H9 (cell line): ENCODE measurements around the gene MAP3K7CL. TPM values are rescaled to one million over a fixed set of nuclear protein-coding genes. Genes with fewer than 3 reads are reported as not detected.

ENCODE experiments used
- DNase-seq: peaks from one replicate; pipeline ENCODE4 v3.0.0-alpha.2; 2017
- H2AFZ ChIP-seq: one replicate; pipeline ENCODE4 v1.6.1; 2013; ENCODE audit warnings: mild to moderate bottlenecking, low read length, control low read depth, moderate library complexity
- H2AK5ac ChIP-seq: 2 replicates; pipeline ENCODE4 v1.6.1; 2013; ENCODE audit warnings: low read length, control low read depth, mixed read lengths; ENCODE audit not compliant: insufficient read length
- H2BK120ac ChIP-seq: one replicate; pipeline ENCODE4 v1.6.1; 2013; ENCODE audit warnings: low read depth, mild to moderate bottlenecking, low read length, control low read depth, inconsistent platforms; ENCODE audit not compliant: poor library complexity, severe bottlenecking
- H2BK12ac ChIP-seq: 2 replicates; pipeline ENCODE4 v1.6.1; 2013; ENCODE audit warnings: low read length, control low read depth, mixed read lengths, low read depth; ENCODE audit not compliant: insufficient read length
- H2BK15ac ChIP-seq: 2 replicates; pipeline ENCODE4 v1.6.1; 2013; ENCODE audit warnings: low read depth, low read length, control low read depth
- H2BK20ac ChIP-seq: one replicate; pipeline ENCODE4 v1.6.1; 2013; ENCODE audit warnings: low read depth, mild to moderate bottlenecking, low read length, control low read depth, inconsistent platforms; ENCODE audit not compliant: poor library complexity, severe bottlenecking
- H2BK5ac ChIP-seq: 2 replicates; pipeline ENCODE4 v1.6.1; 2013; ENCODE audit warnings: low read length, control low read depth, mixed read lengths; ENCODE audit not compliant: insufficient read length
- H3K14ac ChIP-seq: 2 replicates; pipeline ENCODE4 v1.6.1; 2013; ENCODE audit warnings: low read length, control low read depth; ENCODE audit not compliant: insufficient read depth
- H3K18ac ChIP-seq: 2 replicates; pipeline ENCODE4 v1.6.1; 2013; ENCODE audit warnings: low read depth, mild to moderate bottlenecking, mixed read lengths, low read length, control low read depth; ENCODE audit not compliant: insufficient read length
- H3K23ac ChIP-seq: 2 replicates; pipeline ENCODE4 v1.6.1; 2013; ENCODE audit warnings: low read length, control low read depth, mixed read lengths, low read depth; ENCODE audit not compliant: insufficient read length
- H3K23me2 ChIP-seq: 2 replicates; pipeline ENCODE4 v1.6.1; 2013; ENCODE audit warnings: low read depth, mild to moderate bottlenecking, mixed read lengths, low read length, control low read depth; ENCODE audit not compliant: insufficient read length, poor library complexity, severe bottlenecking
- H3K27ac ChIP-seq: 2 replicates; pipeline ENCODE4 v1.5.1; 2013; ENCODE audit warnings: low read length, control low read depth, mixed read lengths, low read depth; ENCODE audit not compliant: insufficient read length
- H3K27me3 ChIP-seq: 2 replicates; pipeline ENCODE4 v1.6.1; 2013; ENCODE audit warnings: low read length, control low read depth, inconsistent platforms; ENCODE audit not compliant: insufficient read depth
- H3K4ac ChIP-seq: 2 replicates; pipeline ENCODE4 v1.6.1; 2013; ENCODE audit warnings: low read depth, mild to moderate bottlenecking, control low read depth, inconsistent platforms, low read length, moderate library complexity
- H3K4me1 ChIP-seq: 2 replicates; pipeline ENCODE4 v1.6.1; 2013; ENCODE audit warnings: low read length, control low read depth, inconsistent platforms; ENCODE audit not compliant: insufficient read depth
- H3K4me2 ChIP-seq: 2 replicates; pipeline ENCODE4 v1.6.1; 2013; ENCODE audit warnings: low read length, control low read depth, mixed read lengths; ENCODE audit not compliant: insufficient read length, insufficient read depth
- H3K56ac ChIP-seq: 2 replicates; pipeline ENCODE4 v1.6.1; 2013; ENCODE audit warnings: low read depth, mild to moderate bottlenecking, mixed read lengths, low read length, control low read depth; ENCODE audit not compliant: insufficient read length
- H3K79me1 ChIP-seq: 2 replicates; pipeline ENCODE4 v1.6.1; 2013; ENCODE audit warnings: low read depth, mild to moderate bottlenecking, moderate library complexity, low read length, control low read depth, inconsistent platforms; ENCODE audit not compliant: insufficient read depth, poor library complexity, severe bottlenecking
- H3K79me2 ChIP-seq: 2 replicates; pipeline ENCODE4 v1.6.1; 2013; ENCODE audit warnings: low read length, control low read depth, inconsistent platforms; ENCODE audit not compliant: insufficient read depth
- H3K9ac ChIP-seq: 2 replicates; pipeline ENCODE4 v1.6.1; 2013; ENCODE audit warnings: low read length, control low read depth, mixed read lengths; ENCODE audit not compliant: insufficient read length; ENCODE audit errors: extremely low read depth
- H3K9me3 ChIP-seq: one replicate; pipeline ENCODE4 v1.6.1; 2013; ENCODE audit warnings: low read depth, low read length, inconsistent platforms; ENCODE audit not compliant: control insufficient read depth
- H3T11ph ChIP-seq: one replicate; pipeline ENCODE4 v1.6.1; 2013; ENCODE audit warnings: mild to moderate bottlenecking, low read length, control low read depth, inconsistent platforms
- H4K20me1 ChIP-seq: one replicate; pipeline ENCODE4 v1.6.1; 2013; ENCODE audit not compliant: control insufficient read depth, insufficient read length, insufficient read depth
- H4K5ac ChIP-seq: 2 replicates; pipeline ENCODE4 v1.6.1; 2013; ENCODE audit warnings: low read depth, mild to moderate bottlenecking, mixed read lengths, low read length, control low read depth; ENCODE audit not compliant: insufficient read length
- H4K8ac ChIP-seq: replicated peaks from 2 replicates; pipeline ENCODE4 v1.6.1; 2013; ENCODE audit warnings: low read length, control low read depth, mixed read lengths, low read depth; ENCODE audit not compliant: insufficient read length
- H4K91ac ChIP-seq: 2 replicates; pipeline ENCODE4 v1.6.1; 2013; ENCODE audit warnings: low read depth, mild to moderate bottlenecking, moderate library complexity, mixed read lengths, low read length, control low read depth; ENCODE audit not compliant: insufficient read length
- H3K27ac Mint-ChIP-seq, 3 experiments: 2 replicates in 2 of 3; 3 replicates in 1 of 3; pipeline ENCODE4 v1.8.0; 2020 to 2021; ENCODE audit warnings: mixed read lengths in 3 of 3, mild to moderate bottlenecking in 1 of 3, moderate library complexity in 1 of 3
- H3K27me3 Mint-ChIP-seq: 2 replicates; pipeline ENCODE4 v1.8.0; 2021; ENCODE audit warnings: low read depth, mild to moderate bottlenecking, moderate library complexity, mixed read lengths
- H3K36me3 Mint-ChIP-seq, 3 experiments: 2 replicates in 2 of 3; 3 replicates in 1 of 3; pipeline ENCODE4 v1.8.0; 2020 to 2021; ENCODE audit warnings: low read depth in 3 of 3, mixed read lengths in 3 of 3; ENCODE audit not compliant: insufficient read depth in 1 of 3
- H3K4me1 Mint-ChIP-seq, 2 experiments: 2 replicates each; pipeline ENCODE4 v1.8.0; 2020; ENCODE audit warnings: mixed read lengths in 2 of 2
- H3K4me3 Mint-ChIP-seq, 2 experiments: 2 replicates in 1 of 2; 3 replicates in 1 of 2; pipeline ENCODE4 v1.8.0; 2020 to 2021; ENCODE audit warnings: mild to moderate bottlenecking in 2 of 2, mixed read lengths in 2 of 2, moderate library complexity in 1 of 2
- H3K9me3 Mint-ChIP-seq, 2 experiments: 2 replicates in 1 of 2; 3 replicates in 1 of 2; pipeline ENCODE4 v1.8.0; 2020; ENCODE audit warnings: mild to moderate bottlenecking in 2 of 2, mixed read lengths in 2 of 2, moderate library complexity in 1 of 2
- WGBS: extraction: QIAGEN DNeasy Blood & Tissue Kit; methylation state at CpG from one replicate; pipeline ENCODE4 v1.1.7; 2013; ENCODE audit warnings: missing lambda C conversion rate, low lambda C conversion rate, mixed read lengths; ENCODE audit not compliant: insufficient read length; ENCODE audit errors: extremely low coverage; 5-methylcytosine and 5-hydroxymethylcytosine counted together
- total RNA-seq: library from RNA; stranded (reverse); gene quantifications from 2 replicates; pipeline ENCODE4 v1.2.1, GENCODE V29; 2021
- TF ChIP-seq, protein P1 (sequence below): fragments of 200-600 bp; sonication (generic); conservative IDR thresholded peaks from 3 replicates; pipeline ENCODE4 v1.8.0; 2021; ENCODE audit warnings: antibody characterized with exemption, mild to moderate bottlenecking

MAP3K7CL gene
- total RNA-seq, 1 experiment from 2014 or later = not detected

DNA sequence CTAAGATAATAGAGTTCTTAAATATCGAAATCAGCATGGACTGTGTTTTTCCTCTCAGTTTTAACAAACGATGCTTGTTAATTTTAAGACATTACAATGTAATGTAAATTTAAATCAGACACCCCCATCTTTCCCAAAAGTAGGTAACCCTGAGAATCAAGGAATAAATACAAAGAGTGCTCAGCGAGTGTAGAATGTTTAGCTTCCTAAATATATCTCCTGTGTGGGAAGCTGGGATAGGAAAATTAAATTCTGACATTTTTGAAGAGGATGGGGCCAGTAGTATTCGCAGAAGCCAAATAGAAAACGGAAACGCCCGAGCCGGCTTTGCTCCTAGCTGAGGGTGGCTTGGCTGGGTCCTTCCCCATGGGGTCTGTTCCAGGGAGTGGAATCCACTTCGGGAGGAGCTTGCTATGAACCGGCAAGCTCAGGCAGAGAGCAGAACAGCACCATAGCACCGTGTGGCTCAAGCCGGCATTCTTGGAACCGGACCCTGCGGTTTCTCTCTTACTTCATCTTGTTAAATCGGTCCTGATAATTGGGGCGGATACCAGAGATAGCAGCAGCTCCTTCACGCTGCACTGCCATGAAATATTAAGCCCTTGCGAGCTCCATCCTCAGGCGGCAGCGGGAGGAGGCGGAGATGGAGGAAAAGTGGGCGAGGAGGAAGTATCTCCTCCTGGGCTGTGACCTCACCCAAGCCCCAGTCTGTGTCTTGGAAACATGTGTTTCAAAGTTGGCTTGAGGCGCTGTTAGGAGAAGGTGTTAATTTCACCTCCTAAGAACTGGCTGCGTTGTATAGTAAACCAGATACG lies 24.9 kb downstream of the MAP3K7CL start:
- H3K27me3 ChIP-seq = no peaks in the 10 kb centered on the region
- no peak overlapping the region for H2AK5ac ChIP-seq
- no peak overlapping the region for H3K23ac ChIP-seq
- no peak overlapping the region for H4K8ac ChIP-seq
- H3T11ph ChIP-seq = no peak overlapping the region
- H4K91ac ChIP-seq = no peak overlapping the region
- no peak overlapping the region for H3K14ac ChIP-seq
- H2BK5ac ChIP-seq = no peak overlapping the region
- peaks cover 24% of the 10 kb centered on the region for H3K27me3 Mint-ChIP-seq
- no peaks in the 10 kb centered on the region for H3K36me3 Mint-ChIP-seq
- peak overlapping the region; percentile 46 to 59; a peak in 4 of 5 replicates for H3K4me3 Mint-ChIP-seq
- no peak overlapping the region; the same call in 1 of the 2 replicates for H2BK15ac ChIP-seq
- TF ChIP-seq, protein P1, sequence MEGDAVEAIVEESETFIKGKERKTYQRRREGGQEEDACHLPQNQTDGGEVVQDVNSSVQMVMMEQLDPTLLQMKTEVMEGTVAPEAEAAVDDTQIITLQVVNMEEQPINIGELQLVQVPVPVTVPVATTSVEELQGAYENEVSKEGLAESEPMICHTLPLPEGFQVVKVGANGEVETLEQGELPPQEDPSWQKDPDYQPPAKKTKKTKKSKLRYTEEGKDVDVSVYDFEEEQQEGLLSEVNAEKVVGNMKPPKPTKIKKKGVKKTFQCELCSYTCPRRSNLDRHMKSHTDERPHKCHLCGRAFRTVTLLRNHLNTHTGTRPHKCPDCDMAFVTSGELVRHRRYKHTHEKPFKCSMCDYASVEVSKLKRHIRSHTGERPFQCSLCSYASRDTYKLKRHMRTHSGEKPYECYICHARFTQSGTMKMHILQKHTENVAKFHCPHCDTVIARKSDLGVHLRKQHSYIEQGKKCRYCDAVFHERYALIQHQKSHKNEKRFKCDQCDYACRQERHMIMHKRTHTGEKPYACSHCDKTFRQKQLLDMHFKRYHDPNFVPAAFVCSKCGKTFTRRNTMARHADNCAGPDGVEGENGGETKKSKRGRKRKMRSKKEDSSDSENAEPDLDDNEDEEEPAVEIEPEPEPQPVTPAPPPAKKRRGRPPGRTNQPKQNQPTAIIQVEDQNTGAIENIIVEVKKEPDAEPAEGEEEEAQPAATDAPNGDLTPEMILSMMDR = no peak
- no peak overlapping the region for H3K18ac ChIP-seq
- no peak overlapping the region for H2AFZ ChIP-seq
- H2BK12ac ChIP-seq = no peak overlapping the region
- H3K79me1 ChIP-seq = no peaks in the 10 kb centered on the region
- H3K4me1 ChIP-seq = peaks cover 3% of the 10 kb centered on the region; the same call in 1 of the 2 replicates
- H3K79me2 ChIP-seq = no peaks in the 10 kb centered on the region
- no peaks in the 10 kb centered on the region for H3K9me3 Mint-ChIP-seq
- no peak overlapping the region for H2BK120ac ChIP-seq
- no peak overlapping the region for H4K5ac ChIP-seq
- no peak overlapping the region for H3K56ac ChIP-seq
- no CpG with 5 or more reads among the region's 25 CpGs for WGBS
- DNase-seq = peak; percentile 49
- peak overlapping the region; percentile 38 for H3K4me2 ChIP-seq
- H3K4me1 Mint-ChIP-seq = peaks cover 2 to 7% of the 10 kb centered on the region in 2 experiments; a peak in 2 of 4 replicates
- no peak overlapping the region for H3K4ac ChIP-seq
- no peak overlapping the region for H3K9ac ChIP-seq
- H3K27ac ChIP-seq = no peak overlapping the region
- H3K23me2 ChIP-seq = no peaks in the 10 kb centered on the region
- H3K27ac Mint-ChIP-seq = no peak overlapping the region
- H3K9me3 ChIP-seq = no peaks in the 10 kb centered on the region
- no peak overlapping the region for H2BK20ac ChIP-seq
- no peaks in the 10 kb centered on the region for H4K20me1 ChIP-seq
